ENCODE results near the gene PTTG1IP.

PTTG1IP gene

GRCh38 chr21:44909719-44910118, 36.2 kb upstream of the PTTG1IP start:
- DNase-seq (ENCODE audit: low read depth in 3 of 3), result no peak

DNA sequence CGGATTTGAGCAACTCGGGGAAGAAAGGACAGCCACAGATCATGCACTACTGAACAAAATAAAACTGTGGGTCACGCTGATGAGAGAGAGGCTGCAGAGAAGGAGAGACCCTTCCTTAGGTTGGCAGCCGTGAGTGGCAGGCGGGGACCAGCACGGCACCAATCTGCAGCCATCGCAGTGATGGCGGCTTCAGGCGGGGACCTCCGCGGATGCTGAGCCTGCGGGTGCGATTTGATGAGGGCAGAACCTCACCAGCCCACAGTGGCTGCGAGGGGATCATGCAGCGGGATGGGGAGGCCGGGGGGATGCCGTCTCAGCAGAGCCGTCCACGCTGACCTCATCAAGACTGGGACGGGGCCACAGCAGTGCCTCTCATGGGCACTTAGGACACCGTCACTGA, 35.4 kb upstream of the PTTG1IP start:
- no peak for DNase-seq (ENCODE audit: low read depth in 3 of 3)

DNA sequence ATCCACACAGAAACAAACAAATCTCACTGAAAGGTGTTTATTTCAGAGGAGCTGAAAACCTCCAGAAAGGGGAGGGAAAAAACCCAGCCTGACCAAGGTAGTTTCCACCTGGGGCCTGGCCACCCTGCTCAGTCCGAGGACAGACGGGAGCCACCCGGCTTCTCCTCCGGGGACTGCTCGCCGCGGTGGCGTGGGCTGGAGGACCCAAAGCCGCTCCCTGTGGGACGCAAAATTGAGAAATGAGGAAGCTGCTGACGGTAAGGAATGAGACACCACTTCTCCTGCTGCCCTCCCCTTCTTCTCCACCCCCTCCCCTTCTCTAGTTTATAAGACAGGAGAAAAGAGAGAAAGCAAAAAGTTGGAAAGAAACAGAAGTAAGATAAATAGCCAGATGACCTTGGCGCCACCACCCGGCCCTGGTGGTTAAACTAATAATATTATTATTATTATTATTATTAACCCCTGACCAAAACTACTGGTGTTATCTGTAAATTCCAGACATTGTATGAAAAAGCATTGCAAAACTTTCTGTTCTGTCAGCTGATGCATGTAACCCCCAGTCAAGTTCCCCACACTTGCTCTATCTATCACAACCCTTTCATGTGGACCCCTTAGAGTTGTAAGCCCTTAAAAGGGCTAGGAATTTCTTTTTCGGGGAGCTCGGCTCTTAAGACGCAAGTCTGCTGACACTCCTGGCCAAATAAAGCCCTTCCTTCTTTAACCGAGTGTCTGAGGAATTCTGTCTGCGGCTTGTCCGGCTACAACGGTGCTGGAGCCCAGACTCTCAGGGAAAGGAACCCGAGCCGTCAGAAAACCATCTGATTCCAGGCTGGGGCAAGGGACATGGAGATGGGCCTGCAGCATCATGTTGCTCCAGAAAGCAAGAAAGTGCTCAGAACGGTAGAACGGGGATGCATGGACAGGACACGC, 34.7 kb upstream of the PTTG1IP start:
- no peak for DNase-seq (ENCODE audit: low read depth in 3 of 3)

DNA sequence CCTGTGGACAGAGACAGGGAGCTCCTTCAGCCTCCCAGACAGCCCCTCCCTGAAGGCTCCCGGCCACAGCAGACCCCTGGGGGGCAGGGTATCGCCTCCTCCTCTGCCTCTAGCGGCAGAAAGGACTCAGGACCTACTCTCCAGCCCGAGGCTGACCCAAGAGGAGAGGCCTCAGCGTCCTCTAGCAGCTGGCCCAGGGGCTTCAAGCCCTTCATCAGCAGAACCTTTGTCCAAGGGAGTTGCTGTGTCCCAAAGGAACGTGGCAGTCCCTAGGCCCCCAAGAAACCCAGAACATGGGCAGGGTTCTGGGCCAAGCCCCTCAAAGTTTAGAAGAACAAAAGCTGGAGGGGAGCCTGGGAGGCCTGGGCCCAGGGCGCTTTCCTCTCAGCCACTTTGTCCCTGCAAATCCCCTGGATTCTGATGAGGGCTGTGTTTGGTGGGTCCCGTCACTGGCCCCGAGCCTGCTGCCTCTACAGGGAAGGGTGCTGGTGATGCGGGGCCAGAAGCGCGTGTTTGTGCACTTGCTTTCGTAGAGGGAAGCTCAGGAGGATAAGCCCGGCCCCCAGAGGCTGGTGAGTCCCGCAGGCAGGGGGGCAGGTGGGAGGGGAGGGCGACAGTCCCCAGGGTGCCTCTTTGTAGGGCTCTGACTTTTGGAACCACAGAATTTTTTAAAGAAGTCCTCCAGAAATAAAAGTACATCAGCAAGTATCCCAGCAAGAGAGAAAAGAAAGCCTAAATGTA, 33.9 kb upstream of the PTTG1IP start:
- no peak for DNase-seq (ENCODE audit: low read depth in 3 of 3)

GRCh38 chr21:44905728-44906090, 32.2 kb upstream of the PTTG1IP start:
- DNase-seq (ENCODE audit: low read depth in 3 of 3), result no peak

GRCh38 chr21:44905016-44905727, 31.7 kb upstream of the PTTG1IP start:
- no peak for DNase-seq (ENCODE audit: low read depth in 3 of 3)

DNA sequence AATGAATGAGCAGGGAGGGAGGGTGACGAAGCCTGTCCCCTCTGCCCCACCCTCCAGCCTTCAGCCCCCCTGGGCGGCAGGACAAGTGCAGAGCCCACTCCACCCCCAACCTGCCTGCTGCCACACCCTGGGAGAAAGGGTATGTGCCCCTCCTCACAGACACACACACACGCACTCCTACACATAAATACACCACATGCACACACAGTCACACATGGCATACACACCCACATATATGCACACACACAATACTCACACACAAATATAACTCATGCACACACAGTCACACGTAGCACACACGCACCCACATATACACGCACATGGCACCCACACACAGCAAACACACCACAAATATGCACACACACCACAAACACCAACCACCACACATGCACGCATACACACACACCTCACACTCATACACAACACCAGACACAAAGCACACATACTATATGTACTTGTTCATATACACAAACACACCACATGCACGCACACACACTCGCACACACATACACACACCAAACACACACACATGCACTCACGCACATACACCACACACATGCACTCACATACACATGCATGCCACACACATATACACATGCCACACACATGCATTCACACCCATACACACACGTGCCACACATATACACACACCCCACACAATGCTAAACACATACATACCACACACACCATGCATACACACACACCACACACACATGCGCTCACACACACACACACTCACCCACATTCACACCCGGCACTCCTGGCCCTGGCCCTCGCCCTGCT, 30.8 kb upstream of the PTTG1IP start:
- DNase-seq (ENCODE audit: low read depth in 3 of 3), result no peak

GRCh38 chr21:44903689-44904088, 30.2 kb upstream of the PTTG1IP start:
- no peak for DNase-seq (ENCODE audit: low read depth in 3 of 3)

DNA sequence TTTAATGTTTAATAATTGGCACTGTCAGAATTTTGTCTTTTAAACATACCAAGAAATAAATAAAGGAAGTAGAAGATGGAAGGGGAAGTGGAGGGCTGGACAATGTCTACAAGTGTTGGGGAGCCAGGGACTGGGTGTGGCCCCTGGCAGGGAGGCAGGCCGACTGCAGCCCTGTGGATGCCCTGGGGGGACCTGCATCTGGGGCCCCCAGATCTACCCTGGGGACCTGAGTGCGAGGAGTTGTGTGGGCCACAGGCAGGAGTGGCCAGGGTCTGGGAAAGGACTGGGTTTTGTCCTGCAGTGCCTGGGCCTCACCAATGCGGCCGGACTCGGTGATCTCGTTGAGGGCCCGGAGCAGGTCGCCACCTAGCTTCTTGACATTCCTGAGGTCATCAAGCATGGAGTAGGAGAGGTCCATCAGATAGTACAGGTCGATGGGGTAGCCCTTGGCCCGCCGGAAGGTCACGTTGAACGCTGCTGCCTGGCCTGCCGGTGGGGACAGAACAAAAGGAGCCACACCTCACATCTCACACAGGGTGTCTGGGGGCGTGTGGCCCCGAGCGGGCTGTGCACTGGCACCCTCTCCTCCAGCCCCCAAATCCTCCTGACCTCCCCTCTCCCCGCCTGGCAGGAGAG, 29.7 kb upstream of the PTTG1IP start:
- no peak for DNase-seq (ENCODE audit: low read depth in 3 of 3)

- DNase-seq (ENCODE audit: low read depth in 3 of 3), result no peak
These were observed 29.0 kb upstream of the PTTG1IP start for GRCh38 chr21:44902268-44903049.

DNA sequence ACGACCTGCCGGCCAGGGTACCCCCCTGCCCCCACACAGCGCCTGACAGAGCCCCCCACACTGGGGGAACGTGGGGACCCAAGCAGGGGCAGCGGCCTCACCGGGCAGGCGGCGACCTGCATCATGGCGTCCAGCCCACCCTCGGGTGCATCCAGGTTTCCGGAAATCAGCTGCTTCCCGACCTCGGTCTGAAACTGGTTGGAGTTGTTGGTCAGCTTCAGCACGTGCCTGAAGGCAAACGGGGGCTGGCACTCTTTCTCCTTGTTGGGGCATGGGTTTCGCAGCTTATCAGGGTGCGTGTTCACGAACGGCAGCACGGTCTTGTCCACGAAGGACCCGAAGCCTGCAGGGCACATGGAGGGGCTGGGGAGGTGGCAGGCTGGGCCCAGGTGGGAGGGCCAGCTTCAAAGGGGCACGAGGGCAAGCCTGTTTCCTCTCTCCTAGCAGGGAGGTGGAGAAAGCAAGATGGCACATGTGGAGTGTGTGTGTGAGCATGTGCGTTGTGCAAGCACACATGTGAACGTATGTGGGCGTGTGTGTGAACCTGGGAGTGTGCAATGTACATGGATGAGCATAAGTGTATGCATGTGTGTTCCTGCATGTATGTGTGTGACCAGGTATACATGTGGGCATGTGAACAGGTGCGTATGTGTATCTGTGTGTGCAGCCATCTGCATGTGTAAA, 28.0 kb upstream of the PTTG1IP start:
- DNase-seq (ENCODE audit: low read depth in 3 of 3), result no peak

GRCh38 chr21:44900559-44901251, 27.2 kb upstream of the PTTG1IP start:
- DNase-seq (ENCODE audit: low read depth in 3 of 3), result no peak

DNA sequence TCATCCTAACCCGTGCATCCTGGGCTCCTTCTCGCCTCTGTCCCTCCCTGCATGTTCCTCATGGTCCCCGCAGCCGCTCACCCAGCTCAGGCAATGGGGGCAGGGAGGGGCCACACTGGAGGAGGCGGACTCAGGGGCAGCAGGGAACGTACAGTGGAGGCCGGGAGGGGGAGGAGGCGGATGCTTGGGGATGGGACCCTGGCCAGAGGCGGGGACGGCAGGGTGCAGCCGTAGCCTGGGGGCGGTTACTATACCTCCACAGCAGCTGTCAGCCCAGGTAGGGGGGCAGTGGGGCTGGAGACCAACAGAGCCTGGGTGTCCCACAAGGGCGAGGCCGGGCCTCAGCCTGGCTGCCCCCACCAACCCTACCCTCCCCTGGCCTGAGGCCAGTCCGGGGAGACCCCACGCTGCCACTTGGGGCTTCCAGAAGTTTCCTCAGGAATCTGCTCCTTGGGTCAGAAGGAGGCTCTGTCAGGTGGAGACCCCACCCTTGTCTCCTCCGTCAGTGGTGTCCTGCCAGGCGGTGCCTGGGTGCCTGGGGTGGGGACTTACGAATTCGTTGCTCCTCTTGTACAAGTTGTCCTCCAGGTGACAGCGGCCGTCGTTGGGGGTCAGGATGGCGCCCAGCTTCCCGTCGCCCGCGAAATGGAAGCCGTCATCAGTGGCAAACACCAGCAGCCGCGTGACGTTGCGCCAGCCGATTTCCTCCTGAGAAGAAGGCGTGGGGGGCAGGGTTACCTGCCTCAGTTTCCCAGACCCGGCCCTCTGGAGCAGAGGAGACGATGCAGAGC, 26.5 kb upstream of the PTTG1IP start:
- DNase-seq (ENCODE audit: low read depth in 3 of 3), result no peak

DNA sequence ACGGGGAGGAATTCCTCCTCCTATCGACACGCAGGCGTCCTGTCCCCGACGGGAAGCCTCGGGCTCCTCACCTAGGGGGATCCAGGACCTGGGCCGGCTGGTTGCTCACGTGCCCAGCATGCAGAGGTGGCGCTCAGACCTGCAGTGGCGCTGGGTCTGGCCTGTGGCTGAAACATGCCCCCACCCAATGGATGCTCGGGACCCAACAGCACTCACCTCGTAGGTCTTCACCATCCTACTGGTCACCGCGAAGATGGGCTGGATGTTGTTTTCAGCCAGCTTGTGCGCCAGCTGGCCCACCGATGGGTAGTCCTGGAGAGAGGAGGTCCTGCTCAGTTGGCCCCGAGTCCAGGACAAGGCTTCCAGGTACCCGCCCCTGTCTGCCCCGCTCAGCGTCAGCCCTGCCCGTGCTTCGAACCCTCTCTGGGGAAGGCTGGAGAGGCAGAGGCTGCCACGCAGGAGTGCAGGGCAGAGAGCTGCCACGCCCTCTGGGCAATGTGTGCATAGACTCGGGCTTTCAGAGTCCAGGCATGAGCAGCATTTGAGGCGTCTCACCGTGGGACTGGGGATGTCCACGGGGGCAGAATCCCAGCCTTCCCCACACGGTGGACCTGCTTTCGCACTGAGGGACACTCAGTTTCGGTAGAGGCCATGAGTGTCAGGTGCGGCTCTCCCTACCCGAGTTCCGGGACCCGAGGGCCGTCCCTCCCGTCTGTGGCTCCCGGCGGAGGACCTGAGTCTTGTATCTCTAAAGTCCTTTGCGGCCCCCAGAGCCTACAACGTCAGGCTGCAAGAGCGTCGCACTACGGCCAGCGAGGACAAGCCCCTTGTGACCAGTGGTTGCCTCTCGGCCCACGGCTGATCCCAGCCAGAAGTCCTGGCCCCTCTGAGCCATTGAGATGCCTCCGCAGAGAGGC, 25.6 kb upstream of the PTTG1IP start:
- no peak for DNase-seq (ENCODE audit: low read depth in 3 of 3)

DNA sequence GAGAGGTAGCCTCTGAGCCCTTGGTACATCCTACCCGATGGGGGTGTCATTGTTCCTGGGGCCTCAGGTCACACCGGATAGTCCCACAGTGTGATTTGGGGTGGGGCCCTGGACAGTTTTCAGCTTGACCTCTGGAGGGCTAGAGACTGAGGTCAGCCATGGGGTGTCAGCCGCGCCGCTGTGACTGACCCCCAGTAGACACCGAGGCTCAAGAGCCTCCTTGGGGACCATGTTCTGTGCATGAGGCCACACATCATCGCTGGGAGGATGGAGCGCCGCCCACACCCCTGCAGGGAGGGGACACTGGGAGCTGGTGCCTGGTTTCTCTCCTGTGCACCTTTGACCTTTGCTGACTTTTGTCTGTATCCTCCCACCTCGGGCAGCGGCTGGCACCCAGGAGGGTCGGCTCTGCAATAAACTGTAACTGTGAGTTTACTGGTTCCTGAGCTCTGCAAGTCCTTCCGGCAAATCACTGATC, 24.6 kb upstream of the PTTG1IP start:
- no peak for DNase-seq (ENCODE audit: low read depth in 3 of 3)

DNA sequence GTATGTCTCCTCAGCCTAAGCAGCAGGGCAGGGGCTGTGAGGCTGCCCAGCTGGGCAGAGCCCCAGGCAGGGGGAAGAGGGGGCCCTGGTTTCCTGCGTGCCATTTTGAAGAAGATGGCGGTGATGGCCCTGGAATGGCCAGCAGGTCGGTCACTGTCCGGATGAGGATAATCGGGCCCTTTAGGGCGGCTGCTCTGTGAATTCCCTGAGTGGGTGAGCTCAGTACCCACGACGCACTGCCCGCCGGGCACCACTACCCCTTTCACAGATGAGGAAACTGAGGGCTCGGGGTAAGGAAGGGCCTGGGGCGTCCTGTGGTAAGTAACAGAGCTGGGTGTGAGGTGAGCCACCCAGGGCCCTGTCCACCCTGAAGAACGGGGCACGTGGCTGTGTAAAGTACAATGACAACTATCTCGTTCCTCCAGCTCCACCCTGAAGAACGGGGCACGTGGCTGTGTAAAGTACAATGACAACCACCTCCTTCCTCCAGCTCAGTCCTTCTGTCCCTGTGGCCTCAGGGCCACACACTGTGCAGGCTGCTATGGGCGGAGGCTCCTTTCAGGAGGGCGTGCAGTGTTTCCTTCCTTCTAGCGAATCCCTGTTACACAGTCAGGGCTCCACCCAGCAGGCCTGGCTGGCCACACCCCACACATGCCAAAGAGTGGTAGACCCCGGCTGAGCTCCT, 24.0 kb upstream of the PTTG1IP start:
- no peak for DNase-seq (ENCODE audit: low read depth in 3 of 3)

Measured in stimulated activated CD4-positive, alpha-beta T cell treated with anti-CD3 and anti-CD28 coated beads, TNF-alpha, amount 100 ng/mL, for 24 hours (primary cell).